ENCODE results near the gene TMEM50B.
"Not testable (repeated sequence)": the region's sequence is repeated elsewhere in the genome, so short reads cannot be mapped to it uniquely, and the experiment has no call there.

The TMEM50B gene

DNA sequence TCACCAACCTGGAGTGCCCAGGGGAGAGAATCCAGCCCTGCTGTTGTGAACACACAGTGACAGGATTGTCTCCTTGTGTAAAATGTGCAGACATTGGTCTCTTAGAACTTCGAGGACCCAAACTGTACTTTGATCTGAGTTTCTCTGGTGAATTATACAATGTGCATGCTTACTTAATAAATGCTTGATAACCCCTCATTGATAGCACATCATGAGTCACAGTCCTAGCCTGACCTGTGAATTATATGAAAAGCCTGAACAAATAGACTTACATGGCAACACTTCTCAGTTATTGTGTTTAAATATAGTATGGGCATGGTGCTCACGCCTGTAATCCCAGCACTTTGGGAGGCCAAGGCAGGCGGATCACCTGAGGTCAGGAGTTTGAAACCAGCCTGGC, 53.9 kb downstream of the TMEM50B start:
- no peak for DNase-seq

DNA sequence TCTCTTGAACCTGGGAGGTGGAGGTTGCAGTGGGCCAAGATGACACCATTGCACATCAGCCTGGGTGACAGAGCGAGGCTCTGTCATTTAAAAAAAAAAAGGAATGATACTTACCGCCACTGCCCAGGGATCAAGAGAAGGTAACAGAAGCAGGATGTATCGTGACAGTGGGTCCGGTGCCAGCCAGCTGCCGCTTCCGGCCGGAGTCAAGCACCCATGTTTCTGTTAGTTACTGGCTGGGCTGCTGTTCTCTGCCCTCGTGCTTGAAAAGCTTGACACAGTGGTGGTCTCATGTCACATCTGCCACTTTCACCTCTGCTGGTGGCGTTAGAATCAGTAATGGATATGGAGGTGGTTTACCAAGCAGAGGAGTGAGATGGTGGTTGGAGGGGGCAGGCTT, 55.6 kb downstream of the TMEM50B start:
- DNase-seq = no peak

DNA sequence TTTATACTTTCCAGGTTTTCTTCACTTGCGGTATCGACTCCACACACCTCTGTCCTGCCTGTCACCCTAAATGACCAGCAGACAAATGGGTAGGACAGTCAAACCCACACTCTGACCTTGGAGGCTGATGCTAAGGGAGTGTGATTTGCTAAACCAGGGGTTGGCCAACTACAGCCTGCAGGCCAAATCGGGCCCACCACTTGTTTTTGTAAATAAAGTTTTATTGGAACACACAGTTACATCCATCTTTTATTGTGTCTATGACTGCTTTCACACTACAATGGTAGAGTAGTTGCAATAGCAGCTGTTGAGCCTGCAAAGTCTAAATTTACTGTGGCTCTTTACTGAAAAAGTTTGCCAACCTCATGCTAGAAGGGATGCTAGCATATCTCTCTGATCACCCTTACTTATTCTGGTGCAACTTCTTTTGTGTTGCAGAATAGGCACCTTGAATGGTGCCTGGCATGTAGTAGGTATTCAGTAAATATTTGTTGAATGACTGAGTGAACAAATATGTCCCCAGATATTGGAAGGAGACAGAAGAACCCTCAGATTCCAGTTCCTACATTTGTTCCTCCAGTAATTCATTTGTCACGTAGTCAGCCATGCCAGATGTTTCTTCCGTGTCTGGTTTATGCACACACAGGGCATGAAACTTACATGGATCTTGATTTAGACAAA, 57.9 kb downstream of the TMEM50B start:
- no peak for DNase-seq

GRCh38 chr21:33419538-33420123, 60.1 kb downstream of the TMEM50B start:
- DNase-seq = no peak

DNA sequence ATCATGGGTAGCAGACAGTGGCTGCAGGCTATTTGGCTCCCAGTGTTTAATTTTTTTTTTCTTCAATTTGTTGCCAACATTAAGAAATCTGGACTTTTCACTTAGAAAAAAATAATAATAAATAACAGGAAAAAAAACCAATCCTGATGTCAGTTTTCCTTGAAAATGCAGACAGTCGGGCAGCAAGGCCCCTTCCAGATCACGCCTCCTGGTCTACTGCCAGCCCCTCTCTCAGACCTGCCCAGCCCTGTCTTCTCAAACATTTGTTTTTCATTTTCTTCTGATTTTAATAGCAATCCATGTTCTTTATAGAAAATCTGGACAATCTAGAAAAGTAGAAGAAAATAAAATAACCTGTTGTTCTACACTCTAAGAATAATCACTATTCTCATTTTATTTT, 61.1 kb downstream of the TMEM50B start:
- DNase-seq = no peak

- no peak for DNase-seq
Observed at GRCh38 chr21:33414926-33415325, 64.8 kb downstream of the TMEM50B start.

GRCh38 chr21:33414068-33414467, 65.7 kb downstream of the TMEM50B start:
- DNase-seq = no peak

GRCh38 chr21:33412832-33413519, 66.8 kb downstream of the TMEM50B start:
- no peak for DNase-seq

DNA sequence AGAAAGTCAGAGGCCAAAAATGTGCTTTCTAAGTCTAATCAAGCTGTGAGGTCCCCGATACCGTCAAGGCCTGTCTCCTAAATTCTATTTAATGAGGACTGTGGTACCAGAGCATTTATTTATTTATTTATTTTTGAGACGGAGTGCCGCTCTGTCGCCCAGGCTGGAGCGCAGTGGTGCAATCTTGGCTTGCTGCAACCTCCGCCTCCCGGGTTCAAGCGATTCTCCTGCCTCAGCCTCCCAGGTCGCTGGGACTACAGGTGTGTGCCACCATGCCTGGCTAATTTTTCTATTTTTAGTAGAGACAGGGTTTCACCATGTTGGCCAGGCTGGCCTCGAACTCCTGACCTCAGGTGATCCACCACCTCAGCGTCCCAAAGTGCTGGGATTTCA, 67.3 kb downstream of the TMEM50B start:
- DNase-seq = not testable (repeated sequence)

GRCh38 chr21:33411949-33412430, 67.8 kb downstream of the TMEM50B start:
- no peak for DNase-seq

GRCh38 chr21:33406493-33406892, 73.3 kb downstream of the TMEM50B start:
- DNase-seq = no peak

GRCh38 chr21:33403786-33404585, 75.8 kb downstream of the TMEM50B start:
- peak; percentile 27 for DNase-seq

GRCh38 chr21:33403128-33403785, 76.5 kb downstream of the TMEM50B start, which contains the start of gene IFNGR2:
Gene IFNGR2, plus strand, starts transcription at chr21:33403413. Its CDS starts 131 bp downstream, at chr21:33403544.
- no peak for DNase-seq

GRCh38 chr21:33402001-33402979, 77.5 kb downstream of the TMEM50B start:
- no peak for DNase-seq

DNA sequence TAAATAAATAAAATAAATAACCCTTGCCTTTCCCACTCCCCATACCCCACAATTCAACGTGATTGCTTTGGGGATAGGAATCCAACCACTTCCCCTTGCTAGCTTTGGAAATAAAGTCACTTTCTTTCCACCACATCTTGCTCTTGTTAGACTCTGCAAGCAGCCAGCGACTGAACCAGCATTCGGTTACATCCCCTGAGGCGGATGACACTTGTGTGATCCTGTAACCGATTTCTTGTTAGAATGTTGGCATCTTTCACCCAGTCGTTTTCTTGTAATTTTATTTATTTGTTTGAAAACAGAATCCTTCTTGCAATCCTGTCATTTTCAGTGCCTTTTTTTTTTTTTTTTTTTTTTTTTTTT, 78.2 kb downstream of the TMEM50B start:
- DNase-seq = no peak
